ENCODE results near the gene SUMO4. TPM values are rescaled to one million over a fixed set of nuclear protein-coding genes. Genes with fewer than 3 reads are reported as not detected.

Gene SUMO4
- total RNA-seq, 1 experiment from 2014 or later, result 1.2 TPM

GRCh38 chr6:149414009-149414408 lies 13.9 kb downstream of the SUMO4 start (continued):
- TF ChIP-seq AFF4 (CRISPR knock-in tag; IDR thresholded peaks at IDR 0.05; ENCODE audit: borderline replicate concordance), result no peak

DNA sequence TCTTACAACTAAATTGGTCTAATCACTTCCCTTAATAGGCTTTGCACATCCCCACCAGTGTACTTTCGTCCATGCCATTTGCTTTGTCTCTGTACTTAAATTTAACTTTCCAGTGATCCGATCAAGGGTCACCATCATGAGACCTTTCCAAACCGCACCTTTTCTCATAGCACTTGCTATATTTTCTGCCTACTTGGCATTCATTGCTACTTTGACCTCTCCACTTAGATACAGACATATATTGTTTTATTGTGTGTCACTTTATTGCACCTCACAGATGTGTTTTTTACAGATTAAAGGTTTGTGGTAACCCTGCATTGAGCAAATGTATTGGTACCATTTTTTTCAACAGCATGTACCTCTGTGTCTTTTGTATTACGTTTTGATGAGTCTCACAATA lies 14.8 kb downstream of the SUMO4 start:
- peak overlapping the region; percentile 50; the same call in 1 of the 2 replicates for H3K27ac Mint-ChIP-seq
- ChIA-PET CTCF (interaction anchor here (1.3 kb wide), 1 partner anchor 17 kb away, joined by 6 read pairs; no protein-coding TSS in a partner anchor), POLR2A (no interaction called here)
- H3K4me3 Mint-ChIP-seq, result no peak overlapping the region
- no peaks in the 10 kb centered on the region for H3K27me3 Mint-ChIP-seq (ENCODE audit: low read depth)
- ATAC-seq, result no peak
- peaks cover 10% of the 10 kb centered on the region for H3K36me3 Mint-ChIP-seq
- no peak for DNase-seq (ENCODE audit: low spot score)
- H3K4me1 Mint-ChIP-seq, result no peaks in the 10 kb centered on the region
- H3K9me3 Mint-ChIP-seq, result peaks cover 11% of the 10 kb centered on the region; the same call in 1 of the 2 replicates
- no peak for TF ChIP-seq AR (CRISPR knock-in tag; IDR thresholded peaks at IDR 0.05)
- TF ChIP-seq, protein P1, sequence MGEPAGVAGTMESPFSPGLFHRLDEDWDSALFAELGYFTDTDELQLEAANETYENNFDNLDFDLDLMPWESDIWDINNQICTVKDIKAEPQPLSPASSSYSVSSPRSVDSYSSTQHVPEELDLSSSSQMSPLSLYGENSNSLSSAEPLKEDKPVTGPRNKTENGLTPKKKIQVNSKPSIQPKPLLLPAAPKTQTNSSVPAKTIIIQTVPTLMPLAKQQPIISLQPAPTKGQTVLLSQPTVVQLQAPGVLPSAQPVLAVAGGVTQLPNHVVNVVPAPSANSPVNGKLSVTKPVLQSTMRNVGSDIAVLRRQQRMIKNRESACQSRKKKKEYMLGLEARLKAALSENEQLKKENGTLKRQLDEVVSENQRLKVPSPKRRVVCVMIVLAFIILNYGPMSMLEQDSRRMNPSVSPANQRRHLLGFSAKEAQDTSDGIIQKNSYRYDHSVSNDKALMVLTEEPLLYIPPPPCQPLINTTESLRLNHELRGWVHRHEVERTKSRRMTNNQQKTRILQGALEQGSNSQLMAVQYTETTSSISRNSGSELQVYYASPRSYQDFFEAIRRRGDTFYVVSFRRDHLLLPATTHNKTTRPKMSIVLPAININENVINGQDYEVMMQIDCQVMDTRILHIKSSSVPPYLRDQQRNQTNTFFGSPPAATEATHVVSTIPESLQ (CRISPR knock-in tag; IDR thresholded peaks at IDR 0.05), result no peak
- no peak for TF ChIP-seq ATF2 (CRISPR knock-in tag; IDR thresholded peaks at IDR 0.05; ENCODE audit: borderline replicate concordance, low read depth)
- TF ChIP-seq MXD4 (CRISPR knock-in tag; IDR thresholded peaks at IDR 0.05; ENCODE audit: borderline replicate concordance), result no peak
- TF ChIP-seq, protein P2, sequence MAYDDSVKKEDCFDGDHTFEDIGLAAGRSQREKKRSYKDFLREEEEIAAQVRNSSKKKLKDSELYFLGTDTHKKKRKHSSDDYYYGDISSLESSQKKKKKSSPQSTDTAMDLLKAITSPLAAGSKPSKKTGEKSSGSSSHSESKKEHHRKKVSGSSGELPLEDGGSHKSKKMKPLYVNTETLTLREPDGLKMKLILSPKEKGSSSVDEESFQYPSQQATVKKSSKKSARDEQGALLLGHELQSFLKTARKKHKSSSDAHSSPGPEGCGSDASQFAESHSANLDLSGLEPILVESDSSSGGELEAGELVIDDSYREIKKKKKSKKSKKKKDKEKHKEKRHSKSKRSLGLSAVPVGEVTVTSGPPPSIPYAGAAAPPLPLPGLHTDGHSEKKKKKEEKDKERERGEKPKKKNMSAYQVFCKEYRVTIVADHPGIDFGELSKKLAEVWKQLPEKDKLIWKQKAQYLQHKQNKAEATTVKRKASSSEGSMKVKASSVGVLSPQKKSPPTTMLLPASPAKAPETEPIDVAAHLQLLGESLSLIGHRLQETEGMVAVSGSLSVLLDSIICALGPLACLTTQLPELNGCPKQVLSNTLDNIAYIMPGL (CRISPR knock-in tag; IDR thresholded peaks at IDR 0.05), result no peak
- TF ChIP-seq HMGA2 (CRISPR knock-in tag; IDR thresholded peaks at IDR 0.05), result no peak
- TF ChIP-seq, protein P3, sequence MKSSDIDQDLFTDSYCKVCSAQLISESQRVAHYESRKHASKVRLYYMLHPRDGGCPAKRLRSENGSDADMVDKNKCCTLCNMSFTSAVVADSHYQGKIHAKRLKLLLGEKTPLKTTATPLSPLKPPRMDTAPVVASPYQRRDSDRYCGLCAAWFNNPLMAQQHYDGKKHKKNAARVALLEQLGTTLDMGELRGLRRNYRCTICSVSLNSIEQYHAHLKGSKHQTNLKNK (CRISPR knock-in tag; IDR thresholded peaks at IDR 0.05), result no peak
- TF ChIP-seq, protein P4, sequence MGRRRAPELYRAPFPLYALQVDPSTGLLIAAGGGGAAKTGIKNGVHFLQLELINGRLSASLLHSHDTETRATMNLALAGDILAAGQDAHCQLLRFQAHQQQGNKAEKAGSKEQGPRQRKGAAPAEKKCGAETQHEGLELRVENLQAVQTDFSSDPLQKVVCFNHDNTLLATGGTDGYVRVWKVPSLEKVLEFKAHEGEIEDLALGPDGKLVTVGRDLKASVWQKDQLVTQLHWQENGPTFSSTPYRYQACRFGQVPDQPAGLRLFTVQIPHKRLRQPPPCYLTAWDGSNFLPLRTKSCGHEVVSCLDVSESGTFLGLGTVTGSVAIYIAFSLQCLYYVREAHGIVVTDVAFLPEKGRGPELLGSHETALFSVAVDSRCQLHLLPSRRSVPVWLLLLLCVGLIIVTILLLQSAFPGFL (CRISPR knock-in tag; IDR thresholded peaks at IDR 0.05; ENCODE audit: borderline replicate concordance), result no peak
- TF ChIP-seq GRHL2 (CRISPR knock-in tag; IDR thresholded peaks at IDR 0.05; ENCODE audit: insufficient replicate concordance, severe bottlenecking), result no peak
- no peak for TF ChIP-seq ESRRA (CRISPR knock-in tag; IDR thresholded peaks at IDR 0.05; ENCODE audit: borderline replicate concordance)
- TF ChIP-seq, protein P5, sequence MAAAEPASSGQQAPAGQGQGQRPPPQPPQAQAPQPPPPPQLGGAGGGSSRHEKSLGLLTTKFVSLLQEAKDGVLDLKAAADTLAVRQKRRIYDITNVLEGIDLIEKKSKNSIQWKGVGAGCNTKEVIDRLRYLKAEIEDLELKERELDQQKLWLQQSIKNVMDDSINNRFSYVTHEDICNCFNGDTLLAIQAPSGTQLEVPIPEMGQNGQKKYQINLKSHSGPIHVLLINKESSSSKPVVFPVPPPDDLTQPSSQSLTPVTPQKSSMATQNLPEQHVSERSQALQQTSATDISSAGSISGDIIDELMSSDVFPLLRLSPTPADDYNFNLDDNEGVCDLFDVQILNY (CRISPR knock-in tag; IDR thresholded peaks at IDR 0.05), result no peak
- TF ChIP-seq, protein P6, sequence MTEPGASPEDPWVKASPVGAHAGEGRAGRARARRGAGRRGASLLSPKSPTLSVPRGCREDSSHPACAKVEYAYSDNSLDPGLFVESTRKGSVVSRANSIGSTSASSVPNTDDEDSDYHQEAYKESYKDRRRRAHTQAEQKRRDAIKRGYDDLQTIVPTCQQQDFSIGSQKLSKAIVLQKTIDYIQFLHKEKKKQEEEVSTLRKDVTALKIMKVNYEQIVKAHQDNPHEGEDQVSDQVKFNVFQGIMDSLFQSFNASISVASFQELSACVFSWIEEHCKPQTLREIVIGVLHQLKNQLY (CRISPR knock-in tag; IDR thresholded peaks at IDR 0.05), result no peak
- no peak for TF ChIP-seq CTCF (IDR thresholded peaks at IDR 0.05)
- no peak for TF ChIP-seq ZNF671 (CRISPR knock-in tag; IDR thresholded peaks at IDR 0.05)
